Skeletal muscle cell (primary cell): ENCODE data around the gene CYREN.
"Not testable (repeated sequence)": the region's sequence is repeated elsewhere in the genome, so short reads cannot be mapped to it uniquely, and the experiment has no call there.

Experiments
- DNase-seq: peaks from one replicate; pipeline ENCODE4 v3.0.0-alpha.2; 2010; ENCODE audit warnings: low read depth
- H3K4me3 ChIP-seq: 2 replicates; pipeline ENCODE4 v1.5.1; 2011; ENCODE audit warnings: low read depth, mild to moderate bottlenecking, control low read depth, low read length, moderate library complexity

CYREN gene

GRCh38 chr7:135170274-135170997, at the start of gene CYREN:
CYREN (minus strand) TSS chr7:135170707; CDS start chr7:135168922, 1,785 bp downstream.
- peak; percentile 71 for DNase-seq
- peak within 1 kb of the TSS; percentile 86 for H3K4me3 ChIP-seq

- no peak for DNase-seq
- H3K4me3 ChIP-seq, result no peak overlapping the region
Observed at GRCh38 chr7:135217645-135218509, 47.4 kb upstream of the CYREN start.

GRCh38 chr7:135215698-135216097, 45.2 kb upstream of the CYREN start:
- DNase-seq, result no peak
- H3K4me3 ChIP-seq, result no peak overlapping the region

GRCh38 chr7:135215180-135215579, 44.7 kb upstream of the CYREN start:
- no peak for DNase-seq
- H3K4me3 ChIP-seq, result no peak overlapping the region

DNA sequence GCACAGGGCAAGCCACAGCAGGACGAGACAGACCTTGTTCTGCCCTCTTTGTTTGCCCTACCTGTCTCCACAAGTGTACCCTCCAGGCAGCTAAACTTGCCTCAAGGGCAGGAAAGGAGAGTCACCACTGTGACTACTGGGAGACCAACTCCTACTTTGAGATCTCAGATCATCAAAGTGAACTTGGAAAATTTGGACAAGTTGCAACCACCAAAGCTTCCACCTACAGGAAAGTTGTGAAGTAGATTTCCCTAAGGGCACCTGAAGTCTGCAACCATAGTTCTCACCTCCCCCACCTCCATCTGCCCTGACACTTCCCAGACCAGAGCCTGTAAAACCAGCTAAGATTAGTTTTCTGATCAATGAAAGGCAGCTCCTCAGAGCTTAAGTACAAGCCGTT, 43.3 kb upstream of the CYREN start:
- no peak for DNase-seq
- no peak overlapping the region for H3K4me3 ChIP-seq

GRCh38 chr7:135211946-135212685, 41.6 kb upstream of the CYREN start:
- not testable (repeated sequence) for DNase-seq

DNA sequence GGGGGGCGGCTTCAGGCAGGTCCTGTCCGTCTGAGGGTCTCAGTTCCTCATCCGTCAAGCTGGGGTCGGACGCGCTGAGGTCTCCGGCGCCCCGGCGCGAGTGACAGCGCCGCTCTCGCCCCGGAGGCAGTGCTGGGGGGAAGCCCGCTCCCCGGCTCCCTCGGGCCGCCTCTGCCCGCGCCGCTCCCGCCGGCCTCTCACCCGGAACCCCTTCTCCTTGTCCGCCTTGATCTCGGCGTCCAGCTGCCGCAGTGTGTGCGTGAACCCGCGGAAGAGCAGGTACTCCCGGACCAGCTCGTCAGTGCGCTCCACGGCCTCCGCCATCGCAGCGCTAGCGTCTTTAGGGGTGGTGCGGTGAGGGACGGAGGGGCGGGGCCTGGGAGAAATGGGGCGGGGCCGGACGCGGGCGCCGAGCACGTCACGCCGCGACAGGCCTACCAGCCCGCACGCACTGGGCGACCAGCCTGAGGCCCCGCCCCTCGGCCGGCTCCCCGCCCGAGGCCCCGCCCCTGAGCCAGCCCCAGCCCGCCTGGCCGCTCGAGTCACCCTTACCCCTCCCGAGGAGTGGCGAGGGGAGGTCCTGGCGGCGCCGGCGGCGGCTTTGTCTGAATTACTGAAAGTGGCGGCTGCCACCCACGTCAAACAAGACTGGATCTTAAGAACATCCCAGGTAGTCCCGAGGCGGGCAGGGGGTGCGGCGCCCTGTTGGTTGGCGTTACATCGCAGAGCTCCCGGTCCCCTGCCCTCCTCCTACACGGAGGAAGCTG, 40.9 kb upstream of the CYREN start, which contains the start of gene WDR91:
Gene WDR91, minus strand, starts transcription at position 348 of the 767 bp plus-strand sequence. Its CDS starts 24 bp downstream, at position 324.
- peak; percentile 65 for DNase-seq
- peak within 1 kb of the TSS; percentile 84 for H3K4me3 ChIP-seq

More at GRCh38 chr7:135211946-135212685, 41.6 kb upstream of the CYREN start:
- peak overlapping the region; percentile 54 for H3K4me3 ChIP-seq

- peak overlapping the region; percentile 84 for H3K4me3 ChIP-seq
- no peak for DNase-seq
Observed at GRCh38 chr7:135210888-135211178, 40.3 kb upstream of the CYREN start.

GRCh38 chr7:135209225-135209834, 38.8 kb upstream of the CYREN start:
- no peak overlapping the region for H3K4me3 ChIP-seq
- DNase-seq, result no peak

DNA sequence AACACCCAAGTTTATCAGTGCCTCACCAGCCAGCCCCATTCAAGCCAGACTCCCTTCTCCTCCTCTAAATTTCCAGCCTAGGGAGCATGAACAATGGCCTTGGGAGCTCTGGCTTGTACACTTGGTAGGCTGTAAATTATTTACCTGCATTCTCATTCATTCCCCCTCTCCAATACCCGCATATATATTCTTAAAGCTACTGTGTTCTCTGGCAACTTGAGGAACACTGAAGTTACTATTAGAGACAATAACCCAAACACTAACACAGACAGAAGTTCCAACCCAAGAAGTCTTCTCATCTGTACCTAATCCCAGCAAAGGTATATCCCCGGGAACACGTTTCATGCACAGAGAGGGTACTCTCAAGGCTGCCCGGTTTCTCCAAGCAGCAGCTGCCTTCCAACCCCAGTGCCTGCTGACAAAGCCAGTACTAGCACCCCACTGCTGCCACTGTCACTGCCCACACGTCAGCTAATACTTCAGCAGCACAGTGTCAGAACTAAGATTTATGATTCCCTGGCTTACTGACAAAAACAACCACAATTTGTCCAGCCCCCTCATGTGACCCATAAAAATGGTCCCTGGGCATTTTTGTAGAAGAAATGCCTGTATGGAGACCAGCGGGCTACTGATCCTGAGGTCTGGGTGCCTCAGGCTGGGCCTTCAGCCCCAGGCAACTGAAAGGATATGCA, 37.7 kb upstream of the CYREN start:
- H3K4me3 ChIP-seq, result no peak overlapping the region
- no peak for DNase-seq

DNA sequence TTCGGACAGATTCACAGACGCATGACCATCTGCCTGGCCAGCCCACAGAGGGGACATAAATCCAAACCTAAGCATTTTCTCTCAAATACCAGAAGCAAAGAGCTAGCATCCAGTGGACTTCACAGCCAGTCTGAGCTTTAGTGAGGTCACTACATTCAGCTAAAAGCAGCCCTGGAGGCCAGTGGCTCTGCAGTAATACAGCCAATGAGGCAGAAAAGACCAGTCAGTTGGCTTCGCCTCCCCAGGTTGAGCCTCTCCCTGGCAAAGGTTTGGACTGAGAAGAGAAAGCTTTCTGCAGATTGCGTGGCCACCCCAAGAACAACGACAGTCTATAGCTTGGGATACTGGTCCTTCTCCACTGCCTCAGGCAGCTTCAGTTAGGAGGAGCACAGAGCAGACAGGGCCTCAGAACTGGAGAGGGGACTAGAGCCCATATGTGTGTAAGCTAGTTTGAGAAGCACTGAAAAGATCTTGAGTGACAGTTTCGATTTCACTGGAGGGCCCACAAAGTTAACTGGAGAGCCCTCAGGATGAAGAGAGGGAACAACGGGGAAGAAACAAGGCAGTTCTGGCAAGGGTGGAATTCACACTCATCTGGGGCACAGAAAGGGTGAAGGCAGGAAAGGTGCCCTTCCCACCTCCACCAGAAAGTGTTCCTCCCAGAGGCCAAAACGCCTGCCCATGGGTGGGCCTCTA, 37.0 kb upstream of the CYREN start:
- DNase-seq, result no peak
- H3K4me3 ChIP-seq, result no peak overlapping the region

GRCh38 chr7:135206941-135207391, 36.5 kb upstream of the CYREN start:
- no peak overlapping the region for H3K4me3 ChIP-seq
- no peak for DNase-seq

DNA sequence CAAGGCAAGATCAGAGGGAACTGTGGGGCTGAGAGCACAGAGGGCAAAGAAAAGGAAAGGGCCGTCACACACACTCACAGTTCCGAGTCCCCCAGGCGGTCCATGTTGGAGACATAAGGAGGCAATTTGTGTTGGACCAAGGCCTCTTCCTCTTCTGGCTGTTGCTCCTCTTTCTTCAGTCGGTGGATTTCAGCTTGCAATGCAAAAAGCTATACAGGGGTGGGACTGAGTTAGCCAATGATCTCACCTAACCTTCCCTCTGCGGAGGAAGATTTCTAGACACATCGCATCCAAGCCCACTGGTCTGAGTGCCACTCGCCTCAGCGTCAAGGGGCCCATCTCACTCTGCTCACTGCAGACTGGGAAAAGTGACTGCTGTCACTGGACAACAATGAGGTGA, 35.3 kb upstream of the CYREN start:
- no peak overlapping the region for H3K4me3 ChIP-seq
- no peak for DNase-seq

GRCh38 chr7:135204876-135205275, 34.4 kb upstream of the CYREN start:
- no peak overlapping the region for H3K4me3 ChIP-seq
- DNase-seq, result no peak

- DNase-seq, result no peak
- no peak overlapping the region for H3K4me3 ChIP-seq
Observed at GRCh38 chr7:135204341-135204749, 33.8 kb upstream of the CYREN start.

DNA sequence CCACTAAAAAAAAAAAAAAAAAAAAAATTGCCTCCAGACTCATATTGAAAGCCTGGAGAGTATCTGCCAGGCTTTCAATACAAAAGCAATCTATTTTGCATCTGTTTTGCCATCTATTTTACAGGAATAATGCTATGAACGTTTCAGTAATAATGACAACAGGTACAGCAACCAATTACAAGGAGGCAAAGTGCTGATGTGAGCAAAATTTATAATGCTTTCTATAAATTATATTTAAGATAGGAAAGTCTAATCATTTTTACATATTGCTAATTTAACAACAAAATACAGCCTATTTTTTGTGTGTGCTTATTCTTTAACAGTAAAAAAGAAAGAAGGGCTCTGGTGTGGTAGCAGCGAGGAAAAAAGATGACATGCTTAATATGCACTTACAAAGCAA, 30.8 kb upstream of the CYREN start:
- DNase-seq, result no peak
- no peak overlapping the region for H3K4me3 ChIP-seq

DNA sequence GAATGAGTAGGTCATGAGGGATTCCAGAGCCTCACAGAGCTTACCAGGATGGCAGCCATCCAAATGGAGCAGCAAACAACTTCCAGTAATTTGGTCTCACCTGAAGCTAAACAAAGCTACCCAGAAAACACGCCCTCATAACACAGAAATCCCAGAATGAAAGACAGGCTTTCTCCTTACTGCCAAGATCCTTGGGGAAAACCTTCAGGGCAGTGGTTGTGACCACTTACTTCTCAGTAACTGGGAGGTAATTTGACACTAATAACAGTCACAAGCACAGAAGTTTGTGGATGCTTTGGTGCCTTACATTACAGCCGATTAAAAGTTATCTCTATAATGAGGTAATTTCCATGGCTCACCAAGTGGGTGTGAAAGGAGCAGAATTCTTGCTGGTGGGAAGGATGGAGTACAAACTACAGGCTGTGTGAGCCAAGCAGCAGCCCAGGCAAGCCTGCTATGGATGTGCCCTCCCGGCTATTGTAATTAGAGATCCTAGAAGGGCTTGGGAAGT, 30.4 kb upstream of the CYREN start:
- no peak for DNase-seq
- H3K4me3 ChIP-seq, result no peak overlapping the region

DNA sequence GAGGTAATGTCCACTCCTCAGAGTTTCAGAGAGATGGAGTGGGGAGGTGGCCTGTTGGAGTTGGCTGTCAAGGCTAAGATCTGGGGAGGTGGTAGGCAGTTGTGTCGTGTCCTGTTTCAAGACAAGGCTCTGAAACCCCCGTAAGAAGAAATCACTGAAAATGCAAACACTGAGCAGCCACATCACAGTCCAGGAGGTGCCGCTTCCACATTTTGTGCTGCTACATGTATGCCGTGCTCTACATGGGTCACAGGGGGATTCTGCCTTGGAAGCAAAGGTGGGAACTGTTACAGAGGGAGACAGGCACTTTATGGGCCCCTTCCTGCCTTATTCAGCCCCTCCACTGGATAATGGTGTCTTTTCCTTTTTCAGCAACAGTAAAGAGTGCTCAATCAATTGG, 28.9 kb upstream of the CYREN start:
- no peak for DNase-seq
- no peak overlapping the region for H3K4me3 ChIP-seq
